PC-9 (cell line): ENCODE data around the gene SFMBT2. TPM values are rescaled to one million over a fixed set of nuclear protein-coding genes. Genes with fewer than 3 reads are reported as not detected.

ENCODE experiments used
- BruUV-seq: library from RNA; stranded (reverse); fragments of 400-500 nt; replicated peaks from 2 replicates; lab custom pipeline; 2021; lab: Mats Ljungman, UMichigan
- CTCF ChIA-PET: fragments of 300-600 bp; sonication (Branson Sonifier 250); formaldehyde crosslinking; loops from one replicate; lab custom pipeline; 2022; ENCODE audit warnings: antibody characterized with exemption; lab: Charles Lee
- POLR2A ChIA-PET: fragments of 300-600 bp; sonication (Branson Sonifier 250); formaldehyde crosslinking; loops from one replicate; lab custom pipeline; 2022; ENCODE audit warnings: antibody characterized with exemption; ENCODE audit not compliant: unreplicated experiment; lab: Charles Lee
- DNase-seq, 2 experiments: peaks; one replicate each; pipeline versions ENCODE4 v3.0.0 to v3.0.0-alpha.2; 2015 to 2022; ENCODE audit warnings: mixed read lengths in 1 of 2
- H2AFZ ChIP-seq: fragments of 200-600 bp; sonication (generic); 2 replicates; pipeline ENCODE4 v1.8.1; 2017; ENCODE audit warnings: antibody characterized with exemption
- H3F3A ChIP-seq: fragments of 200-600 bp; sonication (generic); 2 replicates; pipeline ENCODE4 v1.8.1; 2017; ENCODE audit warnings: antibody characterized with exemption, mild to moderate bottlenecking, low read depth; ENCODE audit not compliant: insufficient read depth
- H3K27ac ChIP-seq: fragments of 200-600 bp; sonication (generic); 2 replicates; pipeline ENCODE4 v1.6.1; 2016; ENCODE audit warnings: mixed run types
- H3K27me3 ChIP-seq: fragments of 200-600 bp; sonication (generic); 2 replicates; pipeline ENCODE4 v1.6.1; 2016; ENCODE audit warnings: low read depth, mixed run types; ENCODE audit not compliant: insufficient read depth
- H3K36me3 ChIP-seq: fragments of 200-600 bp; sonication (generic); 2 replicates; pipeline ENCODE4 v1.6.1; 2016; ENCODE audit warnings: low read depth, mixed run types
- H3K4me1 ChIP-seq: fragments of 200-600 bp; sonication (generic); replicated peaks from 2 replicates; pipeline ENCODE4 v1.6.1; 2016; ENCODE audit warnings: mixed run types; ENCODE audit not compliant: insufficient read depth
- H3K4me2 ChIP-seq: fragments of 200-600 bp; sonication (generic); 2 replicates; pipeline ENCODE4 v1.6.1; 2017; ENCODE audit warnings: mixed run types
- H3K4me3 ChIP-seq: fragments of 200-600 bp; sonication (generic); 2 replicates; pipeline ENCODE4 v1.6.1; 2016; ENCODE audit warnings: mixed run types
- H3K79me2 ChIP-seq: fragments of 200-600 bp; sonication (generic); 2 replicates; pipeline ENCODE4 v1.6.1; 2017; ENCODE audit warnings: low read depth, mixed run types
- H3K9me2 ChIP-seq: fragments of 200-600 bp; sonication (generic); 2 replicates; pipeline ENCODE4 v1.8.1; 2017; ENCODE audit warnings: mild to moderate bottlenecking; ENCODE audit not compliant: insufficient read depth
- H3K9me3 ChIP-seq: fragments of 200-600 bp; sonication (generic); 2 replicates; pipeline ENCODE4 v1.8.1; 2016; ENCODE audit warnings: low read depth; ENCODE audit not compliant: insufficient read depth
- H4K20me1 ChIP-seq: fragments of 200-600 bp; sonication (generic); 2 replicates; pipeline ENCODE4 v1.8.1; 2017; ENCODE audit not compliant: insufficient read depth
- EZH2 ChIP-seq: fragments of 200-600 bp; sonication (generic); IDR thresholded peaks from 2 replicates; pipeline ENCODE4 v1.8.0; 2017; ENCODE audit warnings: antibody characterized with exemption, low read depth
- intact Hi-C: fragments of 100-400 bp; cut with micrococcal nuclease; formaldehyde crosslinking; loops from one replicate; pipeline ENCODE4 v1.10.0; 2022; ENCODE audit not compliant: unreplicated experiment
- total RNA-seq: library from RNA; stranded (reverse); gene quantifications from 2 replicates; pipeline ENCODE4 v1.2.3, GENCODE V29; 2021
- TF ChIP-seq, protein P1 (sequence below): fragments of 200-600 bp; sonication (generic); conservative IDR thresholded peaks from 2 replicates; pipeline ENCODE4 v1.6.1; 2017; ENCODE audit warnings: mixed run types, antibody characterized with exemption, mild to moderate bottlenecking, moderate library complexity

SFMBT2 gene
- total RNA-seq, 1 experiment from 2014 or later = 0.07 TPM

DNA sequence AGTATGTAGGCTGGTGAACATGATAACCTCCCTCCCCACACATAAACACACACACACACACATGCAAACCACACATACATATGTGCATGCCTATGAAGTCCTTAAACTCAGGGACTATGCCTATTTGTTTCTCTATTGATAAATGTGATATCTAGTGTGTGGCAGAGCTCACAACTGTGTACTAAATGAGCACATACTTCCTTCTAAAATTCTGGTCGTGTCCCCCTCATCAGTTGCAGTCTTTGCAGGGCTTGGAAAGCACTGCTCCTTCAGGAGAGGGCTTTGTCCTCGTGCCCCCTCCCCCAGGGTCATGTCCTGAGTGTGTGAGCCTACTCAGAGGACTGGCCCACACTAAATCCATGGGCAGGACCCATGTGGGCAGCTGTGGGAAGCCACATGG lies 94.0 kb downstream of the SFMBT2 start:
- Histone ChIP-seq H3K36me3 (no peaks in the 10 kb centered on the region), H3K27me3 (no peaks in the 10 kb centered on the region), H3K27ac (no peak overlapping the region), H3F3A (no peaks in the 10 kb centered on the region), H3K9me2 (no peaks in the 10 kb centered on the region), H2AFZ (no peak overlapping the region), H3K79me2 (no peaks in the 10 kb centered on the region), H3K4me2 (no peak overlapping the region), H3K4me1 (no peaks in the 10 kb centered on the region), H3K9me3 (no peaks in the 10 kb centered on the region), H3K4me3 (no peak overlapping the region), H4K20me1 (no peaks in the 10 kb centered on the region)
- BruUV-seq = no TSS peak
- CTCF ChIA-PET = no interaction called here
- no peak for DNase-seq
- TF ChIP-seq, protein P1, sequence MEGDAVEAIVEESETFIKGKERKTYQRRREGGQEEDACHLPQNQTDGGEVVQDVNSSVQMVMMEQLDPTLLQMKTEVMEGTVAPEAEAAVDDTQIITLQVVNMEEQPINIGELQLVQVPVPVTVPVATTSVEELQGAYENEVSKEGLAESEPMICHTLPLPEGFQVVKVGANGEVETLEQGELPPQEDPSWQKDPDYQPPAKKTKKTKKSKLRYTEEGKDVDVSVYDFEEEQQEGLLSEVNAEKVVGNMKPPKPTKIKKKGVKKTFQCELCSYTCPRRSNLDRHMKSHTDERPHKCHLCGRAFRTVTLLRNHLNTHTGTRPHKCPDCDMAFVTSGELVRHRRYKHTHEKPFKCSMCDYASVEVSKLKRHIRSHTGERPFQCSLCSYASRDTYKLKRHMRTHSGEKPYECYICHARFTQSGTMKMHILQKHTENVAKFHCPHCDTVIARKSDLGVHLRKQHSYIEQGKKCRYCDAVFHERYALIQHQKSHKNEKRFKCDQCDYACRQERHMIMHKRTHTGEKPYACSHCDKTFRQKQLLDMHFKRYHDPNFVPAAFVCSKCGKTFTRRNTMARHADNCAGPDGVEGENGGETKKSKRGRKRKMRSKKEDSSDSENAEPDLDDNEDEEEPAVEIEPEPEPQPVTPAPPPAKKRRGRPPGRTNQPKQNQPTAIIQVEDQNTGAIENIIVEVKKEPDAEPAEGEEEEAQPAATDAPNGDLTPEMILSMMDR = no peak
- no peak for TF ChIP-seq EZH2
- POLR2A ChIA-PET = no interaction called here
- intact Hi-C loops = no loop called here

DNA sequence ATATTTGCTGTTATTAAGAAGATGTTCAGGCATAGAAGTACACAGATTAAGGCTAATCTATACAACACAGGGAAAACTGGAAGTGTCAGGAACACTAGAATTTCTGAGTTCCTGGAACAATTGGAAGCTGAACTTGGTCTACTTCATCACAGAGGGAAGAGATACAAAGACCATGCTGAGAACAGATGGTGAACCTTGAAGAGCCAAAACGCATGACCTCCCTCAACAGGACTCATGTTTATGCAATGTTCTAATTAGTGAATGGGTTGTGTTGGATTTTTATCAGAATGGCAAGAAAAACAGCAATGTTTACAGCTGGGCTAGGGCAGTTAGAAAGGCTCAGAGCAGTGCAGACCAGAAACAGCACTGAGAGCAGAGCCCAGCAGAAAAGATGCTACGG lies 94.9 kb downstream of the SFMBT2 start:
- no peaks in the 10 kb centered on the region for H3K4me1 ChIP-seq
- POLR2A ChIA-PET = no interaction called here
- DNase-seq = no peak
- no peaks in the 10 kb centered on the region for H3K9me3 ChIP-seq
- H3K9me2 ChIP-seq = no peaks in the 10 kb centered on the region
- no peaks in the 10 kb centered on the region for H3F3A ChIP-seq
- no peaks in the 10 kb centered on the region for H3K36me3 ChIP-seq
- CTCF ChIA-PET = no interaction called here
- H3K79me2 ChIP-seq = no peaks in the 10 kb centered on the region
- no peak overlapping the region for H3K27ac ChIP-seq
- H3K27me3 ChIP-seq = peaks cover 7% of the 10 kb centered on the region
- no peaks in the 10 kb centered on the region for H4K20me1 ChIP-seq
- intact Hi-C loops = no loop called here
- TF ChIP-seq, protein P1 = no peak
- H2AFZ ChIP-seq = no peak overlapping the region
- BruUV-seq = no TSS peak
- H3K4me3 ChIP-seq = no peak overlapping the region
- H3K4me2 ChIP-seq = no peak overlapping the region

DNA sequence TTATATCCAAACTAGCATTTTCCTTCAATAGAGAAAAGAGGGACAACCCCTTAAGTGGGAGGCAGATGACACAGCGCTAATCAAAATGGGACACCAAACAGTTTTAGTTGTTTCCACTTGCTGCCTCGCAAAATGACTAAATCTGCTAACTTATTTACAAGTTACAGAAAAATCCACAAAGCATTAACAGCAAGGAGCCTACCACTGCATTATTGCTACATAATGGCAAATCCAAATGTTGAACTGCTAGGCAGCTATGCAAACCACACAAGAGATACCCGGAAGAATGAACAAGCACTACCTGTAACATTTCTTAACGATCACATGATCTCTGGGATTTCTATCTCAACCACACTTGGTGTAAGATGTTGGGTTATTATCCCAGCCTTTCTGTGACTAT lies 96.7 kb downstream of the SFMBT2 start:
- intact Hi-C loops = no loop called here
- Histone ChIP-seq H3K9me2 (no peaks in the 10 kb centered on the region), H4K20me1 (no peaks in the 10 kb centered on the region), H3K4me1 (no peaks in the 10 kb centered on the region), H3K27me3 (peaks cover 17% of the 10 kb centered on the region), H3K9me3 (no peaks in the 10 kb centered on the region), H3K79me2 (no peaks in the 10 kb centered on the region), H3F3A (no peaks in the 10 kb centered on the region), H3K36me3 (no peaks in the 10 kb centered on the region), H2AFZ (no peak overlapping the region), H3K27ac (no peak overlapping the region), H3K4me3 (no peak overlapping the region), H3K4me2 (no peak overlapping the region)
- POLR2A ChIA-PET = no interaction called here
- CTCF ChIA-PET = no interaction called here
- no peak for DNase-seq
- TF ChIP-seq, protein P1 = no peak
- TF ChIP-seq EZH2 = no peak
- BruUV-seq = no TSS peak
